ENCODE results near the gene RUNX1. TPM values are rescaled to one million over a fixed set of nuclear protein-coding genes. Genes with fewer than 3 reads are reported as not detected.

Gene RUNX1
- total RNA-seq, 3 donors from 2014 or later, result 24.8 to 165 (median 127) TPM

GRCh38 chr21:35019631-35020032 is 29.5 kb downstream of the RUNX1 start:
- Histone ChIP-seq H3K4me3 (no peak overlapping the region), H3K27ac (no peak overlapping the region), H3K27me3 (no peaks in the 10 kb centered on the region), H3K36me3 (no peaks in the 10 kb centered on the region), H3K9me3 (no peaks in the 10 kb centered on the region), H3K4me1 (no peaks in the 10 kb centered on the region)
- intact Hi-C loops (cut with DNase I; ENCODE audit: low total_unique reads), result no loop called here
- no peak for DNase-seq (ENCODE audit: low spot score in 2 of 2)
- TF ChIP-seq POLR2AphosphoS5 (IDR thresholded peaks at IDR 0.05) (no peak), POLR2A (IDR thresholded peaks at IDR 0.05) (no peak), CTCF (IDR thresholded peaks at IDR 0.05) (no peak)

GRCh38 chr21:35017256-35017655 is 31.8 kb downstream of the RUNX1 start:
- Histone ChIP-seq H3K4me3 (no peak overlapping the region), H3K27ac (no peak overlapping the region), H3K4me1 (no peaks in the 10 kb centered on the region), H3K9me3 (no peaks in the 10 kb centered on the region), H3K36me3 (no peaks in the 10 kb centered on the region), H3K27me3 (no peaks in the 10 kb centered on the region)
- intact Hi-C loops (cut with DNase I; ENCODE audit: low total_unique reads), result no loop called here
- no peak for DNase-seq (ENCODE audit: low spot score in 2 of 2)
- TF ChIP-seq POLR2AphosphoS5 (IDR thresholded peaks at IDR 0.05) (no peak), CTCF (IDR thresholded peaks at IDR 0.05) (no peak), POLR2A (IDR thresholded peaks at IDR 0.05) (no peak)

GRCh38 chr21:35016517-35017188 is 32.4 kb downstream of the RUNX1 start:
- DNase-seq (ENCODE audit: low spot score in 2 of 2), result no peak
- intact Hi-C loops (cut with DNase I; ENCODE audit: low total_unique reads), result no loop called here

GRCh38 chr21:35016071-35016470 is 33.0 kb downstream of the RUNX1 start:
- TF ChIP-seq POLR2AphosphoS5 (IDR thresholded peaks at IDR 0.05), result no peak
- no peak for TF ChIP-seq POLR2A (IDR thresholded peaks at IDR 0.05)
- no peak for TF ChIP-seq CTCF (IDR thresholded peaks at IDR 0.05)
- intact Hi-C loops (cut with DNase I; ENCODE audit: low total_unique reads), result no loop called here

More at GRCh38 chr21:35016517-35017188, 32.4 kb downstream of the RUNX1 start:
- H3K4me3 ChIP-seq, result no peak overlapping the region
- H3K4me1 ChIP-seq, result no peaks in the 10 kb centered on the region
- H3K36me3 ChIP-seq, result no peaks in the 10 kb centered on the region
- no peak overlapping the region for H3K27ac ChIP-seq
- TF ChIP-seq POLR2AphosphoS5 (IDR thresholded peaks at IDR 0.05) (no peak), POLR2A (IDR thresholded peaks at IDR 0.05) (no peak), CTCF (IDR thresholded peaks at IDR 0.05) (no peak)
- no peaks in the 10 kb centered on the region for H3K9me3 ChIP-seq
- no peaks in the 10 kb centered on the region for H3K27me3 ChIP-seq

GRCh38 chr21:35015435-35016024 is 33.6 kb downstream of the RUNX1 start:
- Histone ChIP-seq H3K4me3 (no peak overlapping the region), H3K27me3 (no peaks in the 10 kb centered on the region)
- TF ChIP-seq CTCF (IDR thresholded peaks at IDR 0.05) (no peak), POLR2A (IDR thresholded peaks at IDR 0.05) (no peak), POLR2AphosphoS5 (IDR thresholded peaks at IDR 0.05) (no peak)

More at GRCh38 chr21:35016071-35016470, 33.0 kb downstream of the RUNX1 start:
- Histone ChIP-seq H3K36me3 (no peaks in the 10 kb centered on the region), H3K27me3 (no peaks in the 10 kb centered on the region), H3K27ac (no peak overlapping the region), H3K4me3 (no peak overlapping the region), H3K4me1 (no peaks in the 10 kb centered on the region), H3K9me3 (no peaks in the 10 kb centered on the region)
- no peak for DNase-seq (ENCODE audit: low spot score in 2 of 2)

More at GRCh38 chr21:35015435-35016024, 33.6 kb downstream of the RUNX1 start:
- Histone ChIP-seq H3K9me3 (no peaks in the 10 kb centered on the region), H3K4me1 (no peaks in the 10 kb centered on the region), H3K36me3 (no peaks in the 10 kb centered on the region), H3K27ac (no peak overlapping the region)
- intact Hi-C loops (cut with DNase I; ENCODE audit: low total_unique reads), result no loop called here
- no peak for DNase-seq (ENCODE audit: low spot score in 2 of 2)
